ENCODE results near the gene RALY. TPM values are rescaled to one million over a fixed set of nuclear protein-coding genes. Genes with fewer than 3 reads are reported as not detected.
A peak's percentile ranks its signal among the peaks of the same experiment; 100 is the strongest.

Gene RALY
- total and polyA plus RNA-seq, 10 of the 15 experiments (the other 5 are each of a cell fraction or from before 2014, with no cell fraction given), result 1.2 to 246 (median 137) TPM

DNA sequence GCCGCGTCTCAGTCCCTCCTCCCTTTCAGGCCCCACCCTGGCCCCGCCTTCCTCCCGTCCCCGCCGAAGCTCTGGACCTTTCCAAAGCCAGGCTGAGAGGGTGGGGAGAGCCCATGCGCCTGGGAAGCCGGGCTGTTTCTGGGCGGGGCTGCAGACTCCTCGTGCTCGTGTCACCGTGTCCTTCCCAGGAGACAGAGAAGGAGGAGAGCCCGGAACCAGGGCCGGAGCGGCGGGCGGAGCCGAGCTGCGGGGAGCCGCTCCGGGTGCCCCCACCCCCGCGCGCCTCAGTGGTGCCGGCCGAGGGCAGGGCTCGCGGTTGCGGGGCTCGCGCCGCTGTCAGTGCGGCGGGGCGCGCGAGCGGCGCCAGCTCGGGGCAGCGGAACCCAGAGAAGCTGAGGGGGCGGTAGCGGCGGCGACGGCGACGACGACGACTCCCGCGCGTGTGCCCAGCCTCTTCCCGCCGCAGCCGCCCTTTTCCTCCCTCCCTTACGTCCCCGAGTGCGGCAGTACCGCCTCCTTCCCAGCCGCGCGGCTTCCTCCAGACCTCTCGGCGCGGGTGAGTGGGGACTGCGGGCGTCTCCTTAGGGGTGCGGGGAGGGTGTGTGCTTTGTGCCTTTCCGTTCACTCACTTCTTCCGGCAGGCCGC is at the start of gene RALY (continued):
- TF ChIP-seq NFYB (IDR thresholded peaks at IDR 0.05; ENCODE audit: insufficient read depth, low read depth, low read length), result no peak
- TF ChIP-seq, protein P1, sequence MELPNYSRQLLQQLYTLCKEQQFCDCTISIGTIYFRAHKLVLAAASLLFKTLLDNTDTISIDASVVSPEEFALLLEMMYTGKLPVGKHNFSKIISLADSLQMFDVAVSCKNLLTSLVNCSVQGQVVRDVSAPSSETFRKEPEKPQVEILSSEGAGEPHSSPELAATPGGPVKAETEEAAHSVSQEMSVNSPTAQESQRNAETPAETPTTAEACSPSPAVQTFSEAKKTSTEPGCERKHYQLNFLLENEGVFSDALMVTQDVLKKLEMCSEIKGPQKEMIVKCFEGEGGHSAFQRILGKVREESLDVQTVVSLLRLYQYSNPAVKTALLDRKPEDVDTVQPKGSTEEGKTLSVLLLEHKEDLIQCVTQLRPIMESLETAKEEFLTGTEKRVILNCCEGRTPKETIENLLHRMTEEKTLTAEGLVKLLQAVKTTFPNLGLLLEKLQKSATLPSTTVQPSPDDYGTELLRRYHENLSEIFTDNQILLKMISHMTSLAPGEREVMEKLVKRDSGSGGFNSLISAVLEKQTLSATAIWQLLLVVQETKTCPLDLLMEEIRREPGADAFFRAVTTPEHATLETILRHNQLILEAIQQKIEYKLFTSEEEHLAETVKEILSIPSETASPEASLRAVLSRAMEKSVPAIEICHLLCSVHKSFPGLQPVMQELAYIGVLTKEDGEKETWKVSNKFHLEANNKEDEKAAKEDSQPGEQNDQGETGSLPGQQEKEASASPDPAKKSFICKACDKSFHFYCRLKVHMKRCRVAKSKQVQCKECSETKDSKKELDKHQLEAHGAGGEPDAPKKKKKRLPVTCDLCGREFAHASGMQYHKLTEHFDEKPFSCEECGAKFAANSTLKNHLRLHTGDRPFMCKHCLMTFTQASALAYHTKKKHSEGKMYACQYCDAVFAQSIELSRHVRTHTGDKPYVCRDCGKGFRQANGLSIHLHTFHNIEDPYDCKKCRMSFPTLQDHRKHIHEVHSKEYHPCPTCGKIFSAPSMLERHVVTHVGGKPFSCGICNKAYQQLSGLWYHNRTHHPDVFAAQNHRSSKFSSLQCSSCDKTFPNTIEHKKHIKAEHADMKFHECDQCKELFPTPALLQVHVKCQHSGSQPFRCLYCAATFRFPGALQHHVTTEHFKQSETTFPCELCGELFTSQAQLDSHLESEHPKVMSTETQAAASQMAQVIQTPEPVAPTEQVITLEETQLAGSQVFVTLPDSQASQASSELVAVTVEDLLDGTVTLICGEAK (IDR thresholded peaks at IDR 0.05; ENCODE audit: borderline replicate concordance), result no peak
- TF ChIP-seq ETV6 (conservative IDR thresholded peaks at IDR 0.05 in 1 of 2, IDR thresholded peaks at IDR 0.05 in 1 of 2; ENCODE audit: borderline replicate concordance in 1 of 2, low read depth in 1 of 2), result no peak
- 0 out of 2 replicates have a peak, but pooled peaks have one; percentile 3 for TF ChIP-seq HDGF (IDR thresholded peaks at IDR 0.05)
- TF ChIP-seq GATAD2B (conservative IDR thresholded peaks at IDR 0.05; ENCODE audit: low read depth), result peak; percentile 90
- TF ChIP-seq PML (IDR thresholded peaks at IDR 0.05; ENCODE audit: low read length), result peak; percentile 55; the same call in 1 of the 2 replicates
- TF ChIP-seq, protein P2, sequence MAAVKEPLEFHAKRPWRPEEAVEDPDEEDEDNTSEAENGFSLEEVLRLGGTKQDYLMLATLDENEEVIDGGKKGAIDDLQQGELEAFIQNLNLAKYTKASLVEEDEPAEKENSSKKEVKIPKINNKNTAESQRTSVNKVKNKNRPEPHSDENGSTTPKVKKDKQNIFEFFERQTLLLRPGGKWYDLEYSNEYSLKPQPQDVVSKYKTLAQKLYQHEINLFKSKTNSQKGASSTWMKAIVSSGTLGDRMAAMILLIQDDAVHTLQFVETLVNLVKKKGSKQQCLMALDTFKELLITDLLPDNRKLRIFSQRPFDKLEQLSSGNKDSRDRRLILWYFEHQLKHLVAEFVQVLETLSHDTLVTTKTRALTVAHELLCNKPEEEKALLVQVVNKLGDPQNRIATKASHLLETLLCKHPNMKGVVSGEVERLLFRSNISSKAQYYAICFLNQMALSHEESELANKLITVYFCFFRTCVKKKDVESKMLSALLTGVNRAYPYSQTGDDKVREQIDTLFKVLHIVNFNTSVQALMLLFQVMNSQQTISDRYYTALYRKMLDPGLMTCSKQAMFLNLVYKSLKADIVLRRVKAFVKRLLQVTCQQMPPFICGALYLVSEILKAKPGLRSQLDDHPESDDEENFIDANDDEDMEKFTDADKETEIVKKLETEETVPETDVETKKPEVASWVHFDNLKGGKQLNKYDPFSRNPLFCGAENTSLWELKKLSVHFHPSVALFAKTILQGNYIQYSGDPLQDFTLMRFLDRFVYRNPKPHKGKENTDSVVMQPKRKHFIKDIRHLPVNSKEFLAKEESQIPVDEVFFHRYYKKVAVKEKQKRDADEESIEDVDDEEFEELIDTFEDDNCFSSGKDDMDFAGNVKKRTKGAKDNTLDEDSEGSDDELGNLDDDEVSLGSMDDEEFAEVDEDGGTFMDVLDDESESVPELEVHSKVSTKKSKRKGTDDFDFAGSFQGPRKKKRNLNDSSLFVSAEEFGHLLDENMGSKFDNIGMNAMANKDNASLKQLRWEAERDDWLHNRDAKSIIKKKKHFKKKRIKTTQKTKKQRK (IDR thresholded peaks at IDR 0.05; ENCODE audit: low read depth, low read length), result no peak; the same call in 1 of the 2 replicates
- no peak for TF ChIP-seq IRF4 (IDR thresholded peaks at IDR 0.05; ENCODE audit: low read depth, low read length)
- TF ChIP-seq GABPA (IDR thresholded peaks at IDR 0.05; ENCODE audit: low read depth), result no peak
- TF ChIP-seq, protein P3, sequence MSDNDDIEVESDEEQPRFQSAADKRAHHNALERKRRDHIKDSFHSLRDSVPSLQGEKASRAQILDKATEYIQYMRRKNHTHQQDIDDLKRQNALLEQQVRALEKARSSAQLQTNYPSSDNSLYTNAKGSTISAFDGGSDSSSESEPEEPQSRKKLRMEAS (IDR thresholded peaks at IDR 0.05; ENCODE audit: low read depth, low read length), result no peak
- TF ChIP-seq TARDBP (IDR thresholded peaks at IDR 0.05; ENCODE audit: borderline replicate concordance), result no peak
- peak; percentile 17 for TF ChIP-seq RELA (IDR thresholded peaks at IDR 0.05; ENCODE audit: borderline replicate concordance, partially characterized antibody)
- TF ChIP-seq, protein P4, sequence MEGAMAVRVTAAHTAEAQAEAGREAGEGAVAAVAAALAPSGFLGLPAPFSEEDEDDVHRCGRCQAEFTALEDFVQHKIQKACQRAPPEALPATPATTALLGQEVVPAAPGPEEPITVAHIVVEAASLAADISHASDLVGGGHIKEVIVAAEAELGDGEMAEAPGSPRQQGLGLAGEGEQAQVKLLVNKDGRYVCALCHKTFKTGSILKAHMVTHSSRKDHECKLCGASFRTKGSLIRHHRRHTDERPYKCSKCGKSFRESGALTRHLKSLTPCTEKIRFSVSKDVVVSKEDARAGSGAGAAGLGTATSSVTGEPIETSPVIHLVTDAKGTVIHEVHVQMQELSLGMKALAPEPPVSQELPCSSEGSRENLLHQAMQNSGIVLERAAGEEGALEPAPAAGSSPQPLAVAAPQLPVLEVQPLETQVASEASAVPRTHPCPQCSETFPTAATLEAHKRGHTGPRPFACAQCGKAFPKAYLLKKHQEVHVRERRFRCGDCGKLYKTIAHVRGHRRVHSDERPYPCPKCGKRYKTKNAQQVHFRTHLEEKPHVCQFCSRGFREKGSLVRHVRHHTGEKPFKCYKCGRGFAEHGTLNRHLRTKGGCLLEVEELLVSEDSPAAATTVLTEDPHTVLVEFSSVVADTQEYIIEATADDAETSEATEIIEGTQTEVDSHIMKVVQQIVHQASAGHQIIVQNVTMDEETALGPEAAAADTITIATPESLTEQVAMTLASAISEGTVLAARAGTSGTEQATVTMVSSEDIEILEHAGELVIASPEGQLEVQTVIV (IDR thresholded peaks at IDR 0.05; ENCODE audit: borderline replicate concordance, partially characterized antibody), result peak; percentile 75
- TF ChIP-seq CBFB (IDR thresholded peaks at IDR 0.05; ENCODE audit: low read depth), result 0 out of 2 replicates have a peak, but pooled peaks have one; percentile 21
- no peak for TF ChIP-seq WRNIP1 (IDR thresholded peaks at IDR 0.05; ENCODE audit: borderline replicate concordance, low read depth, low read length)
- TF ChIP-seq, protein P5, sequence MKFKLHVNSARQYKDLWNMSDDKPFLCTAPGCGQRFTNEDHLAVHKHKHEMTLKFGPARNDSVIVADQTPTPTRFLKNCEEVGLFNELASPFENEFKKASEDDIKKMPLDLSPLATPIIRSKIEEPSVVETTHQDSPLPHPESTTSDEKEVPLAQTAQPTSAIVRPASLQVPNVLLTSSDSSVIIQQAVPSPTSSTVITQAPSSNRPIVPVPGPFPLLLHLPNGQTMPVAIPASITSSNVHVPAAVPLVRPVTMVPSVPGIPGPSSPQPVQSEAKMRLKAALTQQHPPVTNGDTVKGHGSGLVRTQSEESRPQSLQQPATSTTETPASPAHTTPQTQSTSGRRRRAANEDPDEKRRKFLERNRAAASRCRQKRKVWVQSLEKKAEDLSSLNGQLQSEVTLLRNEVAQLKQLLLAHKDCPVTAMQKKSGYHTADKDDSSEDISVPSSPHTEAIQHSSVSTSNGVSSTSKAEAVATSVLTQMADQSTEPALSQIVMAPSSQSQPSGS (IDR thresholded peaks at IDR 0.05; ENCODE audit: low read length), result no peak
- peak; percentile 98 for TF ChIP-seq FOXK2 (IDR thresholded peaks at IDR 0.05)
- peak; percentile 65 for TF ChIP-seq ZNF24 (IDR thresholded peaks at IDR 0.05)
- TF ChIP-seq RAD51 (IDR thresholded peaks at IDR 0.05), result no peak

All from GM12878 (cell line).